ENCODE measurements around the gene GARIN3. TPM values are rescaled to one million over a fixed set of nuclear protein-coding genes. Genes with fewer than 3 reads are reported as not detected.
A peak's percentile ranks its signal among the peaks of the same experiment; 100 is the strongest.
"Not testable (repeated sequence)": the region's sequence is repeated elsewhere in the genome, so short reads cannot be mapped to it uniquely, and the experiment has no call there.

The GARIN3 gene
- polyA plus RNA-seq, 6 donors from 2014 or later: not detected

DNA sequence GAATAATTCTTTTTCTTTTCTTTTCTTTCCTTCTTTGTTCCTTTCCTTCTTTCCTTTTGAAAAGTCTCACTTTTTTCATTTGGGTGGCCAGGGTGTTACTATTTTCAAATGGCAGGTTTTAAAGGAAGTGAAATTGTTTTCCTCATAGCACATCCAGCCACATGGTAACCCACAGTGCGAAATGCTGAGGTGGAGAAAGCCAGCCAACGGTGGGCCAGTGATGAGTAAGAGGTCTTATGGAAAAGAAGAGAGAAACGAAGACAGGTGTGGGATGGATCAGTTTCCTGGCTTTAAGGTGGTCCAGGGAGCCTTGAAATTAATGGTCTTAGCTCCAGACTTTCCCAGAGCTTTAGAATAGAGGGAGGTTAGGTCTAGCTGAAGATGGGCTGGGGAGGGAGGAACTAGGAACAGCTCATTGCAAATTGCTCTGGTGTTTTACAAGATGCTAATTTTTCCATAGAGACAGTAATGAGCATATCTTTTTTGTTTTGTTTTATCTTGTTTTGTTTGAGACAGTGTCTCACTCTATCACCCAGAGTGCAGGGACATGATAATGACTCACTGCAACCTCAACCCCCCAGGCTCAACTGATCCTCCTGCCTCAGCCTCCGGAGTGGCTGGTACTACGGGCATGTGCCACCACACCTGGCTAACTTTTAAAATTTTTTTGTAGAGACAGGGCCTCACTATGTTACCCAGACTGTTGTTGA is 32.4 kb upstream of the GARIN3 start:
- peaks cover 6 to 15% (median 6%) of the 10 kb centered on the region in 3 donors for H3K4me1 Mint-ChIP-seq
- DNase-seq (no peak), ATAC-seq (ENCODE audit: low read depth in 2 of 2) (no peak)
- H3K9me3 Mint-ChIP-seq: peaks cover 0 to 1% (median 0%) of the 10 kb centered on the region in 7 donors
- no peak overlapping the region for H3K4me3 Mint-ChIP-seq
- no peaks in the 10 kb centered on the region for H3K27me3 Mint-ChIP-seq
- no peaks in the 10 kb centered on the region for H3K36me3 Mint-ChIP-seq
- peak overlapping the region in 1 of 6 donors; percentile 47 for H3K27ac Mint-ChIP-seq

DNA sequence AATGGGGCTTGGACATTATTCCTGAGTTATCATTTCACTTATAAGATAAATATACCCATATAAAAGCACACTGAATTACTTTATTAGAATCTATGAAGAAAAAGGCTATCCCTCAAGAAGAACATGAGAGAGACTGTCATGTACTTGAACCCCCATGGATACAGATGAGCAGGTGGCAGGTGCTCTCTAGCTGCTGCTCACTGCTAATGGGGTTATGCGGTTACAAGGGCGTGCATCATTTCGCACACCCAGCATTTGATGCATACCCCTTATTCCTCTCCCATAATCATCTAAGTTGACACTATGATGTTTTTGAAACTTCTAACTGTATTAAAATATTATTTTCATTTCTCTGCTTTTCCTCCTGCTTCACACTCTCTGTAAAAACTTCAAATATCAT is 31.0 kb upstream of the GARIN3 start:
- H3K27me3 Mint-ChIP-seq: no peaks in the 10 kb centered on the region
- H3K27ac Mint-ChIP-seq: no peak overlapping the region
- H3K4me1 Mint-ChIP-seq: peaks cover 6 to 9% (median 6%) of the 10 kb centered on the region in 3 donors
- ATAC-seq (ENCODE audit: low read depth in 2 of 2): no peak
- H3K4me3 Mint-ChIP-seq: no peak overlapping the region
- no peak for DNase-seq
- H3K9me3 Mint-ChIP-seq: peaks cover 0 to 14% (median 4%) of the 10 kb centered on the region in 7 donors
- H3K36me3 Mint-ChIP-seq: peaks cover 0 to 2% of the 10 kb centered on the region in 2 donors

DNA sequence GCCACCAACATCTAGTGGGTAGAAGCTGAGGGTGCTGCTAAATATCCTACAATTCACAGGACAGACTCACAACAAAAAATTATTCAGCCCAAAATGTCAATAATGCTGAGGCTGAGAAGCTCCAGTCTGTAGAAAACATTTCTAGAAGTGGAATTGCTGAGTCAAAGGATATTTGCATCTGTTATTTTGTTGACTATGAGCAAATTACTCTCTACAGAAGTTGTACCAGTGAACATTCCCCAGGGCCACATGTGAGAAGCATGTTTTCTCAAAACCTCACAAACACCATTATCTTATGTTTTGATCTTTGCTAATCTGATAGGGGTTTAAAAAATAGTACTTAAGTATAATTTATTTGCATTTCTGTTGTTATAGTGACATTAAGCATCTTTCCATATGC is 30.0 kb upstream of the GARIN3 start:
- ATAC-seq (ENCODE audit: low read depth in 2 of 2) (no peak), DNase-seq (no peak)
- no peak overlapping the region for H3K4me3 Mint-ChIP-seq
- H3K27ac Mint-ChIP-seq: no peak overlapping the region
- H3K9me3 Mint-ChIP-seq: peaks cover 0 to 19% (median 6%) of the 10 kb centered on the region in 7 donors
- H3K27me3 Mint-ChIP-seq: no peaks in the 10 kb centered on the region
- H3K4me1 Mint-ChIP-seq: peaks cover 6 to 9% (median 6%) of the 10 kb centered on the region in 3 donors
- peaks cover 0 to 7% of the 10 kb centered on the region in 2 donors for H3K36me3 Mint-ChIP-seq

DNA sequence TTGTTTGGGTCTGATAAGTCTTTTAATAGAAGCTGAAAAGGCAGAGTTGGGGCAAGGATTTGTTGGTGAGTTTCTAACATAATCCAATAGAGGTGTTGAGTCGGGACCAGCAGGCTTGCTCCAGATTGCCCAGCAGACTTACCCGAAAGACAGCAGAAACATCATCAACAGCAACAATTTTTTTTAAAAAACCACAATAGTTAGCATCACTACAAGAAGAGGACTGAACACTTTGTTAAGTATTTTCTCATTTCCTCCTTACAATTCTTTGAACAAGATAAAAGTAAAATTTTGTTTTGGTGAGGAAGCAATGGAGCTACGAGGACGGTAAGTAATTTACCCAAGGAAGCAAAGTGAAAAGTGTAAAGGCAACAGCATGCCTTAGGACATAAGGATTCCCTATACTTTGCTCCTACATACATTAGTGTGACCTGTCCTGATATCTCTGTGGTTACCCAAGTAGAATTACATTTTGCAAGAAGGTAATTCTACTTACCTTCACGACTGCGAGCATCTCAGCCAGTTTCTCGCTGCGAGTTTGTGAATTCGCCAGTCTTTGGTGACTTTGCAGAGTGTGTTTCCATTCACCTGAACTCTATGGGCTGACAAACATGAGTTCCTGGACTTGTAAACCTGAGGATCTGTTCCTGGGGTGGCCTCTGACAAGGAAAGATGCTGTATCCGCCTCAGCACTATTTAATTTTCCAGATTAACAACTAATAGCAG is 27.8 kb upstream of the GARIN3 start:
- peaks cover 0 to 19% (median 6%) of the 10 kb centered on the region in 7 donors for H3K9me3 Mint-ChIP-seq
- DNase-seq: no peak
- H3K36me3 Mint-ChIP-seq: peaks cover 0 to 7% of the 10 kb centered on the region in 2 donors
- no peak overlapping the region for H3K27ac Mint-ChIP-seq
- H3K27me3 Mint-ChIP-seq: peaks cover 0 to 4% (median 0%) of the 10 kb centered on the region in 3 donors
- H3K4me1 Mint-ChIP-seq: peaks cover 6 to 9% (median 6%) of the 10 kb centered on the region in 3 donors
- no peak for ATAC-seq (ENCODE audit: low read depth in 2 of 2)
- no peak overlapping the region for H3K4me3 Mint-ChIP-seq

DNA sequence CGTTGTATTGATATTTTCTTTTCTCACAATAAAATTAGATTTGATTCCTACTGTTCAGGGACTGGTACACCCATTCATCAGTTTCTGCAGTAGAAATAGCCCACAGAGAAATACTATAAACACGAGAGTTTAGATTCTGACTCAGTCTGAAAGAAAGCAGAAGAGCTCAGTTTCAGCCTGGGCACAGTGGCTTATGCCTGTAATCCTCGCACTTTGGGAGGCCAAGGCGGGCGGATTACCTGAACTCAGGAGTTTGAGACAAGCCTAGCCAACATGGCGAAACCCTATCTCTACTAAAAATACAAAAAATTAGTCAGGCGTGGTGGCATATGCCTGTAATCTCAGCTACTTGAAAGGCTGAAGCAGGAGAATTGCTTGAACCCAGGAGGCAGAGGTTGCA is 23.2 kb upstream of the GARIN3 start:
- DNase-seq: no peak
- Mint-ChIP-seq H3K4me3 (no peak overlapping the region), H3K27me3 (peaks cover 0 to 9% (median 4%) of the 10 kb centered on the region in 3 donors), H3K9me3 (peaks cover 0 to 19% (median 6%) of the 10 kb centered on the region in 7 donors), H3K36me3 (peaks cover 0 to 7% of the 10 kb centered on the region in 2 donors), H3K4me1 (no peaks in the 10 kb centered on the region), H3K27ac (no peak overlapping the region)
- no peak for ATAC-seq (ENCODE audit: low read depth in 2 of 2)

DNA sequence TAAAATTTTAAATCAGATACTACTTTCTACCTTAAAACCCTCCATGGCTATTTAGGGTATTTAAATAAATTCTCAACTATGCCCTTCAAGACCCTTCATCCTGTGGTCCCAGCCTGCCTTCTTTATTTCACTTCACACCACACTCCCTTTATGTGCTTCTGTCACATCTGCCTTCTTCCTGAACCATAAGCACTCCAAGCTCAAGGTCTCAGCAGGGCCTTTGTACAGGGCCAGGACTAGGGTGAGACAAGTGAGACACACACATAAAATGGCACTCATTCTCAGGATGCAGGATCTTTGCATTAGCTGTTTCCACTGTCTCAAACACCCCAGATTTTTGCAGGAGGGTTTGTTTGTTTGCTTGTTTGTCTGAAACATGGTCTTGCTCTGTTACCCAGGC is 22.2 kb upstream of the GARIN3 start:
- peaks cover 0 to 9% (median 4%) of the 10 kb centered on the region in 3 donors for H3K27me3 Mint-ChIP-seq
- H3K27ac Mint-ChIP-seq: peak overlapping the region in 1 of 6 donors; percentile 25
- H3K36me3 Mint-ChIP-seq: peaks cover 0 to 7% of the 10 kb centered on the region in 2 donors
- ATAC-seq (ENCODE audit: low read depth in 2 of 2): no peak
- H3K4me1 Mint-ChIP-seq: no peaks in the 10 kb centered on the region
- H3K4me3 Mint-ChIP-seq: no peak overlapping the region
- peaks cover 0 to 17% (median 6%) of the 10 kb centered on the region in 7 donors for H3K9me3 Mint-ChIP-seq
- no peak for DNase-seq

DNA sequence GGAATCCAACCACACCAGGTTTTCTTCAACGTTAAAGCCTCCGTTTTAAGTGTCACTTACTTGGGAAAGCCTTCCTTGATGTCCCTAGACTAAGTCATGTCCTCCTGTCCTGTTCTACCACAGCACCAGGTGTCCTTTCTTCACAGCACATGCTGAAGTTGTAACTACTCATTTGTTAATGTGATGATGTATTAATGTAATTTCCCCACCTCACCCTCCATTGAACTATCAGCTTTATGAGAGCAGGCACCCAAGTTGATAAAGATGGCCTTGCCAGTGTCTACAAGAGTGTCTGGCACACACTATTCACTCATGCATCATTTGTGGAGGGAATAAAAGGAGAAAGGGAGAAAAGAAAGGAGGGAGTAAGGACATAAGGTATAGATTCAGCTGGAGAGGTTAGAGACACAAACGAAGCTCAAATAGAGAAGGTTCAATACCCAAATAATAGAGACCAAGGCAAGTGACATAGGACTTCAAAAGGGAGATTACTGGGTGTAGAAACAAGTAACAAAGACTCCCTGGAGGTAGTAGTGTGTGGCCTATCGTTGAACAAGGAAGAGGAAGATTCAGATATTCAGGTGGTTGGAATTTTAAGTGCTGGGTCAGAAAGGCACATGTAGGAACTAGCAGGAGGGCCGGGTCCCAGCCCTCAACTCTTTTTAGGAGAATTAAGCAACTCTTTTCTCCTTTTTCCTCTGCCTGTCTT is 21.1 kb upstream of the GARIN3 start:
- Mint-ChIP-seq H3K36me3 (peaks cover 0 to 6% of the 10 kb centered on the region in 2 donors), H3K4me3 (no peak overlapping the region), H3K27ac (no peak overlapping the region), H3K27me3 (peaks cover 0 to 9% (median 4%) of the 10 kb centered on the region in 3 donors), H3K9me3 (peaks cover 0 to 6% (median 2%) of the 10 kb centered on the region in 7 donors), H3K4me1 (no peaks in the 10 kb centered on the region)
- no peak for DNase-seq
- ATAC-seq (ENCODE audit: low read depth in 2 of 2): no peak

DNA sequence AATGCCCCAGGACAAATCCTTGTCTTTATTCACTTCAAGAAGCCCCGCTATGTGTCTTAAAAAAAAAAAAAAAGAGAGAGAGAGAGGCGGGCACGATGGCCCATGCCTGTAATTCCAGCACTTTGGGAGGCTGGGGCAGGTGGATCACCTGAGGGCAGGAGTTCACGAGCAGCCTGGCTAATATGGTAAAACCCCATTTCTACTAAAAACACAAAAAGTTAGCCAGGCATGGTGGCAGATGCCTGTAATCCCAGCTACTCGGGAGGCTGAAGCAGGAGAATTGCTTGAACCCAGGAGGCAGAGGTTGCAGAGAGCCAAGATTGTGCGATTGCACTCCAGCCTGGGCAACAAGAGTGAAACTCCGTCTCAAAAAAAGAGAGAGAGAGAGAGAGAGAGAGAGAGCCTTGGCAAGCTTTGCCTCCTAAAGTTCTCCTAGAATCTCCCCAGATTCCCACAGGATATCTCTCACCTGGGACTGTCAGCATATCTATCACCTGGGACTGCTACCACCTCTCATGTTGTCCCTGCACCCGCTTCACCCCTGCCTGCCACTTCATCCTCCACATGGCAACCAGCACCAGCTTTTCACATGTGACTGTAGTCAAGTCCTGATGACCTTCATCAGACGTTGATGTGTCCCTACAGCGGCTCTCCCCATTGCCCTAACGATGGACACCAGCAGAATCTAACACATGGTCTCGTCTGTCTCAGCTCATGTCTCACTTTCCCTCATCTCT is 20.4 kb upstream of the GARIN3 start:
- Mint-ChIP-seq H3K27ac (peak overlapping the region in 1 of 6 donors; percentile 65), H3K4me1 (no peaks in the 10 kb centered on the region), H3K27me3 (peaks cover 0 to 9% (median 4%) of the 10 kb centered on the region in 3 donors), H3K36me3 (no peaks in the 10 kb centered on the region), H3K4me3 (no peak overlapping the region), H3K9me3 (peaks cover 0 to 2% (median 0%) of the 10 kb centered on the region in 7 donors)
- ATAC-seq (ENCODE audit: low read depth in 2 of 2) (no peak), DNase-seq (no peak)

DNA sequence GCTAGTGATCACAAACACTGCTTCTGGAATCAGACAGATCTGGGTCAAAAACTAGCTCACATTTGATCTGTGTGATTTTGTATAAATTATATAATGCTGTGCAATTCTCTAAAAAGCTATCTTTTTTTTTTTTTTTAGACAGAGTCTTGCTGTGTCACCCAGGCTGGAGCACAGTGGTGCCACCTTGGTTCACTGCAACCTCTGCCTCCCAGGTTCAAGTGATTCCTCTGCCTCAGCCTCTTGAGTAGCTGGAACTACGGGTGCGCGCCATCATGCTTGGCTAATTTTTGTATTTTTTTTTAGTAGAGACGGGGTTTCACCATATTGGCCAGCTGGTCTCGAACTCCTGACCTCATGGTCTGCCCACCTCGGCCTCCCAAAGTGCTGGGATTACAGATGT is 19.1 kb upstream of the GARIN3 start:
- not testable (repeated sequence) for DNase-seq; H3K27me3 Mint-ChIP-seq; H3K36me3 Mint-ChIP-seq; H3K4me1 Mint-ChIP-seq; H3K9me3 Mint-ChIP-seq; H3K4me3 Mint-ChIP-seq; H3K27ac Mint-ChIP-seq; ATAC-seq (ENCODE audit: low read depth in 2 of 2)

DNA sequence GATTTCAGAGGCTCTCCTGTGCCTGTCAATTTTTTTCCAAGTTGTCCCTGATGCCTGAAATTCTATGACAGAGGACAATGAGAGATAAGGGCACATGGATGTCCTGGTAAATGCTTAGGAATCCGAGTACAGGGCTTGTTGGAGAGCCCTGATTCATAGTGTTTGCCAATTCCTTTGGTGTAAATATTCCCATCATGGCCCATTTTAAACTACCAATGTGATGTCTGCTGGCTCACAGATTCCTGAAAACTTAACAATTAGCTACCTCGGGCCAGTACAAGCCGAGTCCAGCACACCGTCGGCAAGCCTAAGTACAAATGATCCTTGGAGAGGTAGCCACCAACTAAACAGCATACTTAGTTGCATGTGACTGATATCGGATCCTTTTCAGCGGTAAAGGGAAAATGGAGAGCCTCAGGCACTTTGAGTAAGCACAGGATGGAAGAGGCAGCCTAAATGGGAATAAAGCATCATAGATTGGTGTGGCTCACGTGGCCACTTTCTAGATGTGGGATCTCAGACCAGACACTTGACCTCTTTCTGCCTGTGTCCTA is 18.1 kb upstream of the GARIN3 start:
- Mint-ChIP-seq H3K27me3 (peaks cover 0 to 9% (median 0%) of the 10 kb centered on the region in 3 donors), H3K4me1 (no peaks in the 10 kb centered on the region), H3K27ac (no peak overlapping the region), H3K36me3 (no peaks in the 10 kb centered on the region), H3K4me3 (no peak overlapping the region), H3K9me3 (peaks cover 0 to 2% (median 0%) of the 10 kb centered on the region in 7 donors)
- ATAC-seq (ENCODE audit: low read depth in 2 of 2) (no peak), DNase-seq (no peak)

DNA sequence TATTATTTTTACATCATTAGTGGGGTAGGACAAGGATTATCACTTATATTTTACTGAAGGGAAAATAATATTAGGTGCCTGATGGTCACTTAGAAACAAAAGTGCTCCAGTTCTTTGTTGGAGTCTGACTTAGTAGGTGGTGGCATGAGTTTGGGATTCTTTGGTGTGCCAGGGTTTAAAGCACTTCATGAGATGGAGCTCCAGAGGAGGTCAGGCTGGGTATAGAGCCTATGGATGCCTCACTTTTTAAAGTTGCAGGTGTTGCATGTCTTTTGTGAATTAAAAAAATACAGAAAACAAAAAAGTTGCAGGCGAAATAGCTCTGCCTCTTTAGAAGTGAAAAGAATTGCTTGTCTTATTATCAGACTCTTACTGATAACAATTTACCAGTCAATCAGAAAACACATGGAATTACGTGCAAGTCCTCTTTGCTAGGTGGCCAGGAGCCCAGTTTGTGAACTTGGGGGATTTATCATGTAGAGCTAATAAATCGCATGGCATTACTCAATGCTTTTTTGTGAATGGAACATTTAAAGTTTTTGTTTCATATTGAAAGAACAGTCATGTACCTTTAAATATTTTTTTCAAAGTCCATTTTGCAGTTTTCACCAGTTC is 16.2 kb upstream of the GARIN3 start:
- H3K4me3 Mint-ChIP-seq: no peak overlapping the region
- H3K36me3 Mint-ChIP-seq: no peaks in the 10 kb centered on the region
- DNase-seq (no peak), ATAC-seq (ENCODE audit: low read depth in 2 of 2) (no peak)
- H3K4me1 Mint-ChIP-seq: no peaks in the 10 kb centered on the region
- H3K9me3 Mint-ChIP-seq: peaks cover 0 to 2% (median 0%) of the 10 kb centered on the region in 7 donors
- peaks cover 0 to 9% (median 0%) of the 10 kb centered on the region in 3 donors for H3K27me3 Mint-ChIP-seq
- H3K27ac Mint-ChIP-seq: peak overlapping the region in 1 of 6 donors; percentile 69

DNA sequence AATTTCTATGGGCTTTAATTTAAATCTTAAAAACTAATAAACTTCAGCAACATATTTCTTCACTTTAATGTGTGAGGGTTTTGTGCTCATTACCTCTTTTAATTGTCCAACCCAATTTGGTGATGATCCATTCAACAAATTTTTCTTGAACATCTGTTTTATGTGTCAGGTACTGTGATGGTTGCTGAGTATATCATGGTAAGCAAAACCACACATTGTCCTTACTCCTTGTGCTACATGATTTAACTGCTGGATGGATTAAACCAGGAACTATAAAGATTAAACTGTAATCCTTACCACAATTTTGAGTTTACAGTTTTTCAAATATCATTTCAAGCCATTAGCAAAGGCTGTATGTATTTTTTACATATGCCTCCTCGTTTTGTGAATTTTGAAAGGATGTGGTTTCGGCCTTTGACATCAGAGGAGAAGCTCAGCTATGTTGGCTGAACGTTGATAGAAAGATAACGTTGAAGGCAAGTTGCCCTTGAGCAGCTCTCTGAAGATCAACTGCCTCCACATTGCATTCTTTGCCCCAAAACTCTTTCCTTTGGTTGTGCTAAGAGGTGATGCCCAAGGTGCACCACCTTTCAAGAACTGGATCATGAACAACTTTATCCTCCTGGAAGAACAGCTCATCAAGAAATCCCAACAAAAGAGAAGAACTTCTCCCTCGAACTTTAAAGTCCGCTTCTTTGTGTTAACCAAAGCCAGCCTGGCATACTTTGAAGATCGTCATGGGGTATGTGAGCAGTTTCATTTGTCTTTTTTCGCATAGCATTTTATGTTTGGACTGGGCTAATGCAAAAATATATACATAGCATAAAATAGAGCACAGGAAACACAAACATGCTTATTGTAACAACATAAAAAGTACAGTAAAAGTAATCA is 14.6 kb upstream of the GARIN3 start, which contains the start of gene ITK:
Gene ITK, plus strand, starts transcription at position 467 of the 891 bp plus-strand sequence. Its CDS starts 138 bp downstream, at position 605.
- H3K27ac Mint-ChIP-seq: no peak within 1 kb of the TSS
- no peaks in the 10 kb centered on the region for H3K27me3 Mint-ChIP-seq
- DNase-seq (no peak), ATAC-seq (ENCODE audit: low read depth in 2 of 2) (no peak)
- no peaks in the 10 kb centered on the region for H3K9me3 Mint-ChIP-seq
- no peaks in the 10 kb centered on the region for H3K4me1 Mint-ChIP-seq
- no peak within 1 kb of the TSS for H3K4me3 Mint-ChIP-seq
- no peaks in the 10 kb centered on the region for H3K36me3 Mint-ChIP-seq
